BLaER1 (cell line): Measurements from ENCODE around the gene ASCL5.

Experiments
- H3K27ac ChIP-seq: shearing (Covaris generic); formaldehyde crosslinking; 2 replicates; pipeline ENCODE4 v1.8.1; 2022
- H3K27me3 ChIP-seq: shearing (Covaris generic); formaldehyde crosslinking; 2 replicates; pipeline ENCODE4 v1.8.1; 2022
- H3K36me3 ChIP-seq: shearing (Covaris generic); formaldehyde crosslinking; 2 replicates; pipeline ENCODE4 v1.8.1; 2022
- H3K4me1 ChIP-seq: shearing (Covaris generic); formaldehyde crosslinking; 2 replicates; pipeline ENCODE4 v1.8.1; 2022
- H3K4me2 ChIP-seq: shearing (Covaris generic); formaldehyde crosslinking; 2 replicates; pipeline ENCODE4 v1.8.1; 2022
- H3K4me3 ChIP-seq: shearing (Covaris generic); formaldehyde crosslinking; 2 replicates; pipeline ENCODE4 v1.8.1; 2022
- H3K9ac ChIP-seq: shearing (Covaris generic); formaldehyde crosslinking; 2 replicates; pipeline ENCODE4 v1.8.1; 2022
- H3K9me3 ChIP-seq: shearing (Covaris generic); formaldehyde crosslinking; 2 replicates; pipeline ENCODE4 v1.8.1; 2022
- H4K20me1 ChIP-seq: shearing (Covaris generic); formaldehyde crosslinking; 2 replicates; pipeline ENCODE4 v1.8.1; 2022
- Cebpa-rat ChIP-seq: shearing (Covaris generic); IDR thresholded peaks from 2 replicates; pipeline ENCODE4 v1.8.1; 2022

The ASCL5 gene

DNA sequence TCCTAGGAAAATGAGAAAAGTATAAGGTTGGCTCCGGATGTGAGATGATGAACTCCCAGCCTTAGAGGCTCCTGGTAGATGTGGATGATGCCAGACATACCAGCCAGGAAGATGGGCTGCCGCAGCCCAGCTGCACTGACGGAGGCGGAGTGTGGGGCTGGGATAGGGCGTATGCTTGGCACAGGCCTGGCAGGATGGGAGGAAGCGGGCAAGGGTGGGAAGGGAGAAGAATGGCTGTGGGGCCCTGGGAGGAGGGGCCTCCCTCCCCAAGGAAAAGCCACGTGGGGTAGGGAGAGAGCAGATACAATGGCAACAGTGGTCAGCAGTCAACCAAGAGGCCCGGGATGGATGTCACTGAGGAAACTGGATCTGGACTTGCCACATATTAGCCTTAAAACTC lies 62.2 kb downstream of the ASCL5 start:
- no peak for TF ChIP-seq Cebpa-rat
- H3K4me2 ChIP-seq: no peak overlapping the region
- no peaks in the 10 kb centered on the region for H4K20me1 ChIP-seq
- H3K4me1 ChIP-seq: peaks cover 85% of the 10 kb centered on the region
- no peak overlapping the region for H3K4me3 ChIP-seq
- no peaks in the 10 kb centered on the region for H3K36me3 ChIP-seq
- H3K27me3 ChIP-seq: no peaks in the 10 kb centered on the region
- no peak overlapping the region for H3K27ac ChIP-seq
- no peaks in the 10 kb centered on the region for H3K9me3 ChIP-seq
- no peak overlapping the region for H3K9ac ChIP-seq
